Prostate gland (tissue), 2 donors: ENCODE data around the gene C17orf113.

Experiments
- POLR2A ChIP-seq: fragments of 450-650 bp; IDR thresholded peaks from one replicate; pipeline ENCODE4 v1.6.1; 2016; ENCODE audit warnings: antibody characterized with exemption, mild to moderate bottlenecking
- POLR2AphosphoS5 ChIP-seq: sonication (generic); formaldehyde crosslinking; IDR thresholded peaks from one replicate; pipeline ENCODE4 v1.6.1; 2017; ENCODE audit warnings: antibody characterized with exemption
- TF ChIP-seq, protein P1 (sequence below), 4 experiments: fragments of 200-600 bp in 2 of 4; fragments of 450-650 bp in 2 of 4; sonication (generic) in 2 of 4; IDR thresholded peaks; 1 replicate in 3 of 4; 2 replicates in 1 of 4; pipeline ENCODE4 v1.5.1; 2016 to 2019; ENCODE audit warnings: antibody characterized with exemption in 4 of 4, mild to moderate bottlenecking in 2 of 4, moderate library complexity in 2 of 4

GRCh38 chr17:42058063-42058462 lies 7.7 kb upstream of the C17orf113 start:
- TF ChIP-seq POLR2AphosphoS5, result no peak
- TF ChIP-seq, protein P1, sequence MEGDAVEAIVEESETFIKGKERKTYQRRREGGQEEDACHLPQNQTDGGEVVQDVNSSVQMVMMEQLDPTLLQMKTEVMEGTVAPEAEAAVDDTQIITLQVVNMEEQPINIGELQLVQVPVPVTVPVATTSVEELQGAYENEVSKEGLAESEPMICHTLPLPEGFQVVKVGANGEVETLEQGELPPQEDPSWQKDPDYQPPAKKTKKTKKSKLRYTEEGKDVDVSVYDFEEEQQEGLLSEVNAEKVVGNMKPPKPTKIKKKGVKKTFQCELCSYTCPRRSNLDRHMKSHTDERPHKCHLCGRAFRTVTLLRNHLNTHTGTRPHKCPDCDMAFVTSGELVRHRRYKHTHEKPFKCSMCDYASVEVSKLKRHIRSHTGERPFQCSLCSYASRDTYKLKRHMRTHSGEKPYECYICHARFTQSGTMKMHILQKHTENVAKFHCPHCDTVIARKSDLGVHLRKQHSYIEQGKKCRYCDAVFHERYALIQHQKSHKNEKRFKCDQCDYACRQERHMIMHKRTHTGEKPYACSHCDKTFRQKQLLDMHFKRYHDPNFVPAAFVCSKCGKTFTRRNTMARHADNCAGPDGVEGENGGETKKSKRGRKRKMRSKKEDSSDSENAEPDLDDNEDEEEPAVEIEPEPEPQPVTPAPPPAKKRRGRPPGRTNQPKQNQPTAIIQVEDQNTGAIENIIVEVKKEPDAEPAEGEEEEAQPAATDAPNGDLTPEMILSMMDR (IDR thresholded peaks at IDR 0.05), result no peak
- no peak for TF ChIP-seq POLR2A
